GM12875 (cell line): ENCODE data around the gene CBR1.

Source experiments
- H3K4me3 ChIP-seq: one replicate; pipeline ENCODE4 v1.5.1; 2011; ENCODE audit warnings: low read depth, low read length, control low read depth
- CTCF ChIP-seq: IDR thresholded peaks from 2 replicates; pipeline ENCODE4 v1.5.1; 2011; ENCODE audit warnings: low read depth, mild to moderate bottlenecking, control low read depth, inconsistent platforms, low read length, moderate library complexity, borderline replicate concordance; ENCODE audit not compliant: insufficient read depth

The CBR1 gene

GRCh38 chr21:36061445-36061844 is 8.4 kb upstream of the CBR1 start:
- H3K4me3 ChIP-seq = no peak overlapping the region
- no peak for TF ChIP-seq CTCF

GRCh38 chr21:36063375-36064084 is 6.3 kb upstream of the CBR1 start:
- TF ChIP-seq CTCF = no peak

GRCh38 chr21:36064085-36064460 is 5.8 kb upstream of the CBR1 start:
- no peak overlapping the region for H3K4me3 ChIP-seq
- no peak for TF ChIP-seq CTCF

More at GRCh38 chr21:36063375-36064084, 6.3 kb upstream of the CBR1 start:
- H3K4me3 ChIP-seq = no peak overlapping the region

GRCh38 chr21:36065497-36066036 is 4.3 kb upstream of the CBR1 start:
- TF ChIP-seq CTCF = no peak
- no peak overlapping the region for H3K4me3 ChIP-seq

GRCh38 chr21:36068748-36069398 is 951 bp upstream of the CBR1 start:
- TF ChIP-seq CTCF = no peak
- H3K4me3 ChIP-seq = no peak overlapping the region

- TF ChIP-seq CTCF = no peak
- no peak overlapping the region for H3K4me3 ChIP-seq
These were observed 1.2 kb downstream of the CBR1 start for GRCh38 chr21:36070999-36071398.
